GM12878 (cell line): ENCODE data around the gene POLE3. TPM values are rescaled to one million over a fixed set of nuclear protein-coding genes. Genes with fewer than 3 reads are reported as not detected.

Source experiments
- BHLHE40 ChIP-seq, 2 experiments: fragments of 450-650 bp in 1 of 2; IDR thresholded peaks; 2 replicates each; pipeline ENCODE4 v1.6.1; 2011 to 2017; ENCODE audit warnings: low read depth in 2 of 2, borderline replicate concordance in 1 of 2, improper control_type of control experiment in 1 of 2, low read length in 1 of 2, mild to moderate bottlenecking in 1 of 2
- E2F4 ChIP-seq: IDR thresholded peaks from 2 replicates; pipeline ENCODE4 v1.6.1; 2012; ENCODE audit warnings: low read depth, low read length, improper control_type of control experiment
- IKZF2 ChIP-seq, 2 experiments: fragments of 450-650 bp; IDR thresholded peaks; 2 replicates each; pipeline ENCODE4 v1.6.1; 2017; ENCODE audit warnings: mild to moderate bottlenecking in 2 of 2, moderate library complexity in 2 of 2
- IRF5 ChIP-seq: fragments of 450-650 bp; IDR thresholded peaks from 2 replicates; pipeline ENCODE4 v1.6.1; 2017; ENCODE audit warnings: borderline replicate concordance
- JUNB ChIP-seq: IDR thresholded peaks from 2 replicates; pipeline ENCODE4 v1.6.1; 2016; ENCODE audit warnings: antibody characterized with exemption, mild to moderate bottlenecking
- MAX ChIP-seq: IDR thresholded peaks from 2 replicates; pipeline ENCODE4 v1.6.1; 2012; ENCODE audit warnings: low read depth, low read length, improper control_type of control experiment
- PKNOX1 ChIP-seq: fragments of 450-650 bp; IDR thresholded peaks from 2 replicates; pipeline ENCODE4 v1.6.1; 2016; ENCODE audit warnings: mild to moderate bottlenecking
- RAD21 ChIP-seq: IDR thresholded peaks from 2 replicates; pipeline ENCODE4 v1.6.1; 2011; ENCODE audit warnings: mild to moderate bottlenecking, low read depth, low read length, moderate library complexity; ENCODE audit not compliant: insufficient read depth
- SIX5 ChIP-seq: IDR thresholded peaks from 2 replicates; pipeline ENCODE4 v1.6.1; 2011; ENCODE audit warnings: mild to moderate bottlenecking, low read depth, low read length, moderate library complexity; ENCODE audit not compliant: severe bottlenecking
- TBL1XR1 ChIP-seq: IDR thresholded peaks from 2 replicates; pipeline ENCODE4 v1.6.1; 2012; ENCODE audit warnings: low read depth, low read length, improper control_type of control experiment
- ZBTB40 ChIP-seq: fragments of 450-650 bp; IDR thresholded peaks from 2 replicates; pipeline ENCODE4 v1.6.1; 2016; ENCODE audit warnings: mild to moderate bottlenecking, moderate library complexity, borderline replicate concordance
- ZZZ3 ChIP-seq: IDR thresholded peaks from 2 replicates; pipeline ENCODE4 v1.6.1; 2011; ENCODE audit warnings: low read depth; ENCODE audit not compliant: control insufficient read depth, insufficient read length
- polyA plus RNA-seq, 11 experiments: library from polyadenylated mRNA; depleted of rRNA in 4 of 11; unstranded in 6 of 11; stranded (reverse) in 5 of 11; fragments of >200 nt; fragmentation: Nextera tagmentation in 4 of 11; fragmentation: Illumina TruSeq in 1 of 11; extraction: Ambion mirVana in 4 of 11; extraction: Trizol in 1 of 11; gene quantifications; 1 replicate in 1 of 11; 2 replicates in 10 of 11; pipeline versions ENCODE4 v1.2.1 to v1.2.3, GENCODE V29; 2011 to 2016; ENCODE audit warnings: inconsistent platforms in 2 of 11, missing spikeins in 2 of 11, low read depth in 1 of 11
- total RNA-seq, 4 experiments: library from RNA; depleted of rRNA in 3 of 4; stranded (reverse); fragments of >200 nt in 3 of 4; fragmentation: Illumina TruSeq in 1 of 4; extraction: Trizol in 1 of 4; gene quantifications; 2 replicates each; pipeline versions ENCODE4 v1.2.1 to v1.2.3, GENCODE V29; 2013 to 2021

The POLE3 gene
- total and polyA plus RNA-seq, 10 of the 15 experiments (the other 5 are each of a cell fraction or from before 2014, with no cell fraction given), result 40.8 to 116 (median 80.2) TPM

GRCh38 chr9:113364951-113365350 is 45.5 kb downstream of the POLE3 start (continued):
- TF ChIP-seq BHLHE40 (IDR thresholded peaks at IDR 0.05; ENCODE audit: borderline replicate concordance in 1 of 2, low read depth in 2 of 2, low read length in 1 of 2) (no peak), ZBTB40 (no peak), TBL1XR1 (no peak), PKNOX1 (no peak), JUNB (no peak), ZZZ3 (no peak), IRF5 (no peak), E2F4 (no peak), SIX5 (no peak), IKZF2 (IDR thresholded peaks at IDR 0.05) (no peak), MAX (no peak), RAD21 (no peak)
